GM21367 (cell line): ENCODE data around the gene LRP3.
"Not testable (repeated sequence)": the region's sequence is repeated elsewhere in the genome, so short reads cannot be mapped to it uniquely, and the experiment has no call there.

Experiments
- ATAC-seq: cut with Tn5 transposase; IDR thresholded peaks from one replicate; pipeline ENCODE4 v1.9.1; 2021; ENCODE audit not compliant: unreplicated experiment

LRP3 gene, protein sequence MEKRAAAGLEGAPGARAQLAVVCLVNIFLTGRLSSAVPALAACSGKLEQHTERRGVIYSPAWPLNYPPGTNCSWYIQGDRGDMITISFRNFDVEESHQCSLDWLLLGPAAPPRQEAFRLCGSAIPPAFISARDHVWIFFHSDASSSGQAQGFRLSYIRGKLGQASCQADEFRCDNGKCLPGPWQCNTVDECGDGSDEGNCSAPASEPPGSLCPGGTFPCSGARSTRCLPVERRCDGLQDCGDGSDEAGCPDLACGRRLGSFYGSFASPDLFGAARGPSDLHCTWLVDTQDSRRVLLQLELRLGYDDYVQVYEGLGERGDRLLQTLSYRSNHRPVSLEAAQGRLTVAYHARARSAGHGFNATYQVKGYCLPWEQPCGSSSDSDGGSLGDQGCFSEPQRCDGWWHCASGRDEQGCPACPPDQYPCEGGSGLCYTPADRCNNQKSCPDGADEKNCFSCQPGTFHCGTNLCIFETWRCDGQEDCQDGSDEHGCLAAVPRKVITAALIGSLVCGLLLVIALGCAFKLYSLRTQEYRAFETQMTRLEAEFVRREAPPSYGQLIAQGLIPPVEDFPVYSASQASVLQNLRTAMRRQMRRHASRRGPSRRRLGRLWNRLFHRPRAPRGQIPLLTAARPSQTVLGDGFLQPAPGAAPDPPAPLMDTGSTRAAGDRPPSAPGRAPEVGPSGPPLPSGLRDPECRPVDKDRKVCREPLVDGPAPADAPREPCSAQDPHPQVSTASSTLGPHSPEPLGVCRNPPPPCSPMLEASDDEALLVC

DNA sequence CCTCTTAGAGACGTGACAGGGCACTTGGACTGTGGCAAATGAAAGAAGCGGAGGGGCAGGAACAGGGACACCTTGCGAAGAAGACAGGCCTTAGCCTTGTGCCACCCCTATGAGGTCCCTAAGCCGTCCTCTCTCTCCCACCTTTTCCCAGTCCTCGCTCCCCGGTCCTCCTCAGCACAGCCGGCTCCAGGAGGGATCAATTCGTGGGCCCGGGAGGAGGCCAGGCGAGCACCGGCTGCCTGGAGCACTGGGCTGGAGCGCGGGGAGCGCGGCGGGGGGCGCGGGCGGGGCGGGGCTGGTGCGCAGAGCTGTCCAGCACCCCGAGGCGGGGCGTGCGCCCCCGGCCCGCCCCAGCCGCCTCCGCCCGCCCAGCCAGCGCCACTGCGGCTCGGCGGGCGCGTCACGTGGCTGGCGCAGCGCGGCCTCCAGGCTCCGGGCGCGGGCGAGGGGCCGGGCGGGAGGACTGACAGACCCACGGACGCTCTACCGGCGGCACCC is at the start of gene LRP3:
Gene LRP3, plus strand, starts transcription at position 466 of the 498 bp plus-strand sequence. CDS start 456 bp downstream, outside the sequence.
- ATAC-seq = no peak

DNA sequence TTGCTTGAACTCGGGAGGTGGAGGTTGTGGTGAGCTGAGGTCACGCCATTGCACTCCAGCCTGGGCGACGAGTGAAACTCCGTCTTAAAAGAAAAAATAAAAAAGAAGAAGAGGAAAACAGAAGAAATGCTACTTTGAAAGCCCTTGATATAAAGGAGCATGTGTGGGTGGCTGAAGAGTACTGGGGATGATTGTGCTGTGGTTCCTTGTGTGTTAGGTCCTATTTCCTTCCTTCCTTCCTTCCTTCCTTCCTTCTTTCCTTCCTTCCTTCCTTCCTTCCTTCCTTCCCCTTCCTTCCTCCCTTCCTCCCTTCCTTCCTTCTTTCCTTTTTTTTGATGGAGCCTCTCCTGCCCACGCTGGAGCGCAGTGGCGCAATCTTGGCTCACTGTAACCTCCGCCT is 47.9 kb upstream of the LRP3 start:
- no peak for ATAC-seq

DNA sequence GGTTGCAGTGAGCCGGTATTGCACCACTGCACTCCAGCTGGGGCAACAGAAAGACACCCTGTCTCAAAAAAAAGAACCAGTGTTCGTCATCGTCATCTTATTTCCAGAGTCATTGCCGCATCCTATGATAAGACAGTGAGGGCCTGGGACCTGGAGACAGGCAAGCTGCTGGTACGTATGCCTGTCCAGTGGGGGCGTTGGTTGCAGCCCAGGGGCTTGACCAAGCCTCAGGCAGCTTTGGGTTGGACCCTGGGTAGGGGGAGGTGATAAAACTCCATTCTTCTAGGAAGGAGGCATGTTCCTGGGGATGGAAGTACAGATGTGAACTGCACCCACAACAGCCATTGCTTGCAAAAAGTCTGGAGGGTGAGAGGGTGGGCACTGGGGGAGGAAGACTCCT is 46.6 kb upstream of the LRP3 start:
- no peak for ATAC-seq

DNA sequence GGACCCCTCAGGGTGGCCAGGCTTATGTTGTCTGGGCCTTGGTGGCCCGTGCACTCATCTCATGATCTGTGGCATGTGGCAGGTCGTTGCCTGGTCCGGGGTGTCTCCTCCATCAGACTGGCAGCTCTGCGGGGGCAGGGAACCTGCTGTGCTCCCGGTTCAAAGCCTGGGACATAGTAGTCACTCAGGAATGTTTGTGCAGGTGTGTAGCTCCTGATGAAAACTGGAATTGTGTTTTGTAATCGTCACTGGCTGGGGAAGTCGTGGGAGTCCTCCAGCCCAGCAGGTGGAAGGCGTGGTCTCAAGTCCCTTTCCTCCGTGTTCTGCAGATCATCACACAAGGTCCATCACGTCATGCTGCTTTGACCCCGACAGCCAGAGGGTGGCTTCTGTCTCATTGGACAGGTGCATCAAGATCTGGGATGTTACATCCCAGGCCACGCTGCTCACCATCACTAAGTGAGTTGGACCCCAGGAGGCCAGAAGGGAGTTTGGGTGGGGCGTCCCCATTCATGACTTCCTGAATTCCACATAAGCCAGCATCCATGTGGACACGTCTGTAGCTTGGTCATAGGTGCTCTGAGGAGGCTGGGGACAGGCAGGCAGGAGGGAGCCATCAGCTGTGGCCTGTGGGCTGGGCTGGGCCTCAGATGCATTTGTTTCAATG is 43.1 kb upstream of the LRP3 start:
- no peak for ATAC-seq

DNA sequence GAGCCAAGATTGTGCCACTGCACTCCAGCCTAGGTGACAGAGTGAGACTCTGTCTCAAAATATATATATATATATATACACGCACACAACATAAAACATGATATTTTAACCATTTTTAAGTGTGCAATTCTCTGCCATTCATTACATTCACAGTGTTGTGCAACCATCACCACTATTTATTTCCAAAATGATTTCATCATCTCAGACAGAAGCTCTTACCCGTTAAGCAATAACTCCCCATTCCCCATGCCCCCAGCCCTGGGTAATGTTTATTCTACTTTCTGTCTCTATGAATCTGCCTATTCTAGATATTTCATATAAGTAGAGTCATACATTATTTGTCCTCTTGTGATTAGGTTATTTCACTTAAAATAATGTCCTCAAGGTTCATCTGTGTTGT is 42.0 kb upstream of the LRP3 start:
- no peak for ATAC-seq

DNA sequence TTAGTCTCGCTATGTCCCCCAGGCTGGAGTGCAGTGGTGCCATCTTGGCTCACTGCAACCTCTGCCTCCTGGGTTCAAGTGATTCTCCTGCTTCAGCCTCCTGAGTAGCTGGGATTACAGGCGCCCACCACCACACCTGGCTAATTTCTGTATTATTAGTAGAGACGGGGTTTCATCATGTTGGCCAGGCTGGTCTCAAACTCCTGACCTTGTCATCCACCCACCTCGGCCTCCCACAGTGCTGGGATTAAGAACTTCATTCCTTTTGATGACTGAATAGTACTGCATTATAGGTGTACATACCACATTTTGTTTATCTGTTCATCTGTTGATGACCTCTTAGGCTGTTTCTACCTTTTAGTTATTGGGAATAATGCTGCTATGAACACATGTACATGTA is 41.5 kb upstream of the LRP3 start:
- ATAC-seq = not testable (repeated sequence)

DNA sequence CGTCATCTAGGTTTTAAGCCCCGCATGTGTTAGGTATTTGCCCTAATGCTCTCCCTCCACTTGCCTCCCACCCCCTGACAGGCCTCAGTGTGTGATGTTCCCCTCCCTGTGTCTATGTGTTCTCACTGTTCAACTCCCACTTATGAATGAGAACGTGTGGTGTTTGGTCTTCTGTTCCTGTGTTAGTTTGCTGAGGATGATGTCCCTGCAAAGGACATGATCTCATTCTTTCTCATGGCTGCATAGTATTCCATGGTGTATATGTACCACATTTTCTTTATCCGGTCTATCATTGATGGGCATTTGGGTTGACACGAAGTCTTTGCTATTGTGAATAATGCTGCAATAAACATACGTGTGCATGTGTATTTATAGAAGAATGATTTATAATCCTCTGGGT is 39.8 kb upstream of the LRP3 start:
- ATAC-seq = not testable (repeated sequence)

DNA sequence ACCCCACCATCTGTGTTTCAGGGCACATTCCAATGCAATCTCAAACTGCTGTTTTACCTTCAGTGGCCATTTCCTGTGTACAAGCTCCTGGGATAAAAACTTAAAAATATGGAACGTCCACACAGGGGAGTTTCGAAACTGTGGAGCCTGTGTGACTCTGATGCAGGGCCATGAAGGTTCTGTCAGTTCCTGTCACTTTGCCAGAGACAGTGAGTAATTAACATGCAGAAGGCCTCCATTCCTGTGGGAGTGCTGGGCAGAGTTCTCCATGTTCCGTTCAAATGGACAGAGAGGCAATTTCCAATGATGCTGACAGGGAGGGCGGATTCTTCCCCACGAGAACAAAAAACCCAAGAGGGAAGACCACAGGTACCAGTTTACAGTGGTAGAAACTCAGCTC is 37.8 kb upstream of the LRP3 start:
- ATAC-seq = no peak

DNA sequence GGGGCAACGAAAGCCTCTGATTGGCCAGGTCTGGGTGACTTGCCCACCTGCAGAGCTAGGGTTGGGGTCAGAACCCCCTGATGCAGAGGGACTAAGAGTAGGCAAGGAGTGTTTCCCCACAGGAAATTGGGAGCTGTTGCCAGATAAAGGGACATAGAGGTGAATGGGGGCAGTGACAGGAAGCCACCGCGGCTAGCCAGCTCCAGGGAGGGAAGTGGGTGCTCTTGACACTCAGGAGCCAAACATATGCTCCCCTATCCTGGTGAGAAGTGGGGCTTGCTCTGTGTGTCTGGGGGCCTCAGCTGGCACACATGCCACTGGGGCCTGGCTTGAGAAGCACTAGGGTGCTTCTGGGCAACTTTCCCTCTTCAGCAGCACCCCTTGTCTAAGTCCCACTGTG is 36.2 kb upstream of the LRP3 start:
- no peak for ATAC-seq

DNA sequence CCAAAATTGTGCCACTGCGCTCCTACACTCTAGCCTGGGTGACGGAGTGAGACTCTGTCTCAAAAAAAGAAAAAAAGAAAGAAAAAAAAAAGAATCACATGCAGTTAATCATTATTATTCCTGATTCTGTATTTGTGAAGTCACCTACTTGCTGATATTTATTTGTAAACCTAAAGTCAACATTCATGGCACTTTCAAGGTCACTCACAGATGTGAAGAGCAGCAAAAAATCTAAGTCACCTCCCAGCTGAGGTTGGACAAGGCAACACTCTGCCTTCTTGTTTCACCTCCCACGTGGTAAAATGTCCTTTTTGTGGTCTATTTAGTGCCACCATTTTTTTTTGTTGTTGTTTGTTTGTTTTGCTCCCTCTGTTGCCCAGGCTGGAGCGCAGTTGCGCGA is 35.8 kb upstream of the LRP3 start:
- ATAC-seq = no peak

DNA sequence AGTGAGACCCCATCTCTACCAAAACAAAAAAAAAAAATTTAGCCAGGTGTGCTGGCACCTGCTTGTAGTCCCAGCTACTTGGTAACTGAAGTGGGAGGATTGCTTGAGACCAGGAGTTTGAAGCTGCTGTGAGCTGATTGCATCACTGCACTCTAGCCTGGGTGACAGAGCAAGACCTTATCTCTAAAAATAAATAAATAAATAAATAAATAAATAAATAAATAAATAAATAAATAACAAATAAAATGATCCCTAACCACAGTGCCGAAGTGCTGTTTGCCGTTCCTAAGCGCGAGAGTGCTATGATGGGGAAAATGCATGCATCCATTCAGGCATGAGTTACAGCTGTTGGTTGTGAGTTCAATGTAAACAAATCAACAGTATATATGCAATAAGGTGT is 35.0 kb upstream of the LRP3 start:
- no peak for ATAC-seq

DNA sequence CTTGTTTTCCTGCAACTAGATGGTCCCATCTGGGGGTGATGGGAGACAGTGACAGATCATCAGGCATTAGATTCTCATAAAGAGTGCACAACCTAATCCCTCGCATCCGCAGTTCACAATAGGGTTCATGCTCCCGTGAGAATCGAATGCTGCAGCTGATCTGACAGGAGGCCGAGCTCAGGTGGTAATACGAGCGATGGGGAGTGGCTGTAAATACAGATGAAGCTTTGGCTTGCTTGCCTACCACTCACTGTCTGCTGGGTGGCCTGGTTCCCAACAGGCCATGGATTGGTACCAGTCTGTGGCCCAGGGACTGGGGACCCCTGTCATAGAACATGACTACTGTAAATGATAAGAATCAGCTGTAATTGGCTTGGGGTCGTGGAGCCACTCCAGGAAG is 34.2 kb upstream of the LRP3 start:
- no peak for ATAC-seq

DNA sequence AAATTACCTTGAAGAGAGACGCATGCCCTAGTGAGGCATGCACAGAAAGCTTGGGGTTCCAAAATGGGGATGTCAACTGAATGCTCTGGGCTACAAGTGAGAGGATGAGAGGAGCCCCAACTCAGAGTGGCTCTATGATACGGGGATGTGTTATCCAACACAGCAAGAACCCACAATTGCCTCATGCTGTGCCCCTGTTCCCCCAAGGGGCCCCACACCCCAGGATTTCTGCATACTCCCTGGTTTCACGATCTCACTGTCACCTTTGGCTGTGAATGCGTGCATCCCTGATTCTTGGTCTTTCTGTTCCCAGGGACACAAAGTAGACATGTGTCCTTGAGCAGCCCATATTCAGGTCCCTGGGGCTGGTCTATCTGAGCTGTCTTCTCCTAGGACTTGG is 32.9 kb upstream of the LRP3 start:
- ATAC-seq = no peak

DNA sequence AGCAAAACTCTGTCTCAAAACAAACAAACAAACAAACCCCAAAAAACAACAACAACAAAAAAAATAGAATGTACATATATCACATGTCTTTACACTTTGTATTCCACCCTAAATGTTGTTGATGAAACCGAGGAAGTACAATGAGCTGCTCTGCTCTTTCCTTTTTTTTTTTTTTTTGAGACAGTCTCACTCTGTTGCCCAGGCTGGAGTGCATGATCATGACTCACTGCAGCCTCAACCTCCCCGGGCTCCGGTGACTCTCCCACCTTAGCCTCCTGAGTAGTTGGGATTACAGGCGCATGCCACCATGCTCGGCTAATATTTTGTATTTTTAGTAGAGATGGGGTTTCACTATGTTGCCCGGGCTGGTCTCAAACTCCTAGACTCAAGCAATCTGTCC is 30.6 kb upstream of the LRP3 start:
- ATAC-seq = no peak

DNA sequence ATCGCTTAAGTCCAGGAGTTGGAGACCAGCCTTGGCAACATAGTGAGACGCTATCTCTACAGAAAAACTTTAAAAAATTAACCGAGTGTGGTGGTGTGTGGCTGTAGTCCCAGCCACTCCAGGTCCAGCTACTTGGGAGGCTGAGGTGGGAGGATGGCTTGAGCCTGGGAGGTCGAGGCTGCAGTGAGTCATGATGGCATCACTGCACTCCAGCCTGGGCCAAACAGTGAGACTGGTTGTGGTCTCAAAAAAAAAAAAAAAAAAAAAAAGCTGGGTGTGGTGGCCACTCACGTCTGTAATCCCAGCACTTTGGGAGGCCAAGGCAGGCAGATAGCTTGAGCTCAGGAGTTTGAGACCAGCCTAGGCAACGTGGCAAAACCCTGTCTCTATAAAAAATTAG is 28.1 kb upstream of the LRP3 start:
- not testable (repeated sequence) for ATAC-seq

DNA sequence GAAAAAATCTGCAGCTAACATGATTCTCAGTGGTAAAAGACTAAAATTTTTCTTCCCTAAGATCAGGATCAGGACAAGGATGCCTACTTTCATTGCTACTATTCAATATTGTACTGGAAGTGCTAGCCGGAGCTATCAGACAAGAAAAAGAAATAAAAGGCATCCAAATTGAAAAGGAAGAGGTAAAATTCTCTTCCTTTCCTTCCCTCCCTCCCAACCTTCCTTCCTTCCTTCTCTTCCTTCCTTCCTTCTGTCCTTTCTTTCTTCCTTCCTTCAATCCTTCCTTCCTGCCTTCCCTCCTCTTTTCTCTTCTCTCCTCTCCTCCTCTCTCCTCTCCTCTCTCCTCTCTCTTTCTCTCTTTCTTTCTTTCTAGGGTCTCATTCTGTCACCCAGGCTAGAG is 26.7 kb upstream of the LRP3 start:
- ATAC-seq = no peak

DNA sequence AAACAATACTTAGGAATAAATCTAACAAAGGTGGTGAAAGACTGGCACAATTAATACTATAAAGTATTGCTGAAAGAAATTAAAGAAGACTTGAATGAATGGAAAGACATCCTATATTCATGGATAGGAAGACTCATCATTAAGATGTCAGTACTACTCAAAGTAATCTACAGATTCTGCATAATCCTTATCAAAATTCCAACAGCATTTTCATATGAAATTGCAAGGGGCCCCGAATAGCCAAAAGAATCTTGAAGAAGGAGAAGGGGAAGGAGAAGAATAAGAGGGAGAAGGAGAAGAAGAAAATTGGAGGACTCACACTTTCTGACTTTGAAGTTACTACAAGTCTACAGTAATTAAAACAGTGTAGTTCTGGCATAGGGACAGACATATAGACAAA is 25.6 kb upstream of the LRP3 start:
- ATAC-seq = no peak

DNA sequence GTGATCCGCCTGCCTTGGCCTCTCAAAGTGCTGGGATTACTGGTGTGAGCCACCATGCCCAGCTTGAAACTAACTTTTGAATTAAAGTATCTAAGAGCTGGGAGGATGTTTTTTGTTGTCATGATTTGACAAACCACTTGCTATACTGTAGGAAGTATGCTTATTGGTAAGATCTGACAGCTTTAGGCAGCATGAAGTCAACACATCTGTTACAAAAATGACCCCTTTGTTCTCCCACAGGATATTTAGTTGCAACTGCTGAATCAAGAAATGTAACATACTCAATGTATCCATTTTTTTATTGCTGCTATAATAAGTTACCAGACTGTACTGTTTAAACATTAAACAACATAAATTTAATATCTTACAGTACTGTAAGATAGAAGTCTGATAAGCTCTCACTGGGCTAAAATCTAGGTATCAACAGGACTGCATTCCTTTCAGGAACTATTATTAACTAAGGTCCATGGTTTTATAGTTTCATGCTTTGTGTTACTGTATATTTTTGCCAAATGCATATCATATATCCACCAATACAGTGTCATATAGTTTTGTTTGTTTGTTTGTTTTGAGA is 22.8 kb upstream of the LRP3 start:
- ATAC-seq = no peak

DNA sequence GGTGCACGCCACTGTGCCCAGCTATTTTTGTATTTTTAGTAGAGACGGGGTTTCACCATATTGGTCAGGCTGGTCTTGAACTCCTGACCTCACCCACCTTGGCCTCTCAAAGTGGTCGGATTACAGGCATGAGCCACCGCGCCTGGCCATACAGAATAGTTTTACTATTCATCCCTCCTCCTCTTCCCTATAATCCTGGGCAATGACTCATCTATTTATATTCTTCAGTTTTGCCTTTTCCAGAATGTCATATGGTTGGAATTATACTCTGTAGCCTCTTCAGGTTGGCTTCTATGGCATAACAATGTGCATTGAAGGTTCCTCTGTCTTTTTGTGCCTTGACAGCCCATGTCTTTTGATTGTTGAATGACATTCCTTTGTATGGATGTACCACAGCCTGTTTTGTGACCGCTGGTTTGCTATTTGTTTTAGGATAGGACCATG is 22.2 kb upstream of the LRP3 start:
- no peak for ATAC-seq

DNA sequence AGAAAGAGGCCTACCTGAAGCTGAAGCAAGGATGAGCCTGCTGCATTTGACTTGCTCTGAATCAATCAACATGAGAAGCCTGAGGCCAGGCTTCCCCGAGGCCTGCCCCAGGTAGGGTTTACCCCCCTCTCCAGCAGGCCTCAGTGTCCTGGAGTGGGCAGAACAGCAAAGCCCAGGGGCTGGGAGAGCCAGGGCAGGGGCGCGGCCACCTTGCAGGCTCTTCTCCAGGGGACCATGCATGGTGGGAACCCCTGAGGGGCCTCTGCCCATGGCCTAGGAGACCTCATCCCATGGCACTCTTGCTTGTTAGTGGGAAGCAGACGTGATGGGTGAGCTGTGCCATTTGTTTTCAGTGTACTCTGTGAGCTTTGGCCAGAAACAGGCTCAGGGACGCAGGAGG is 19.9 kb upstream of the LRP3 start:
- ATAC-seq = no peak

DNA sequence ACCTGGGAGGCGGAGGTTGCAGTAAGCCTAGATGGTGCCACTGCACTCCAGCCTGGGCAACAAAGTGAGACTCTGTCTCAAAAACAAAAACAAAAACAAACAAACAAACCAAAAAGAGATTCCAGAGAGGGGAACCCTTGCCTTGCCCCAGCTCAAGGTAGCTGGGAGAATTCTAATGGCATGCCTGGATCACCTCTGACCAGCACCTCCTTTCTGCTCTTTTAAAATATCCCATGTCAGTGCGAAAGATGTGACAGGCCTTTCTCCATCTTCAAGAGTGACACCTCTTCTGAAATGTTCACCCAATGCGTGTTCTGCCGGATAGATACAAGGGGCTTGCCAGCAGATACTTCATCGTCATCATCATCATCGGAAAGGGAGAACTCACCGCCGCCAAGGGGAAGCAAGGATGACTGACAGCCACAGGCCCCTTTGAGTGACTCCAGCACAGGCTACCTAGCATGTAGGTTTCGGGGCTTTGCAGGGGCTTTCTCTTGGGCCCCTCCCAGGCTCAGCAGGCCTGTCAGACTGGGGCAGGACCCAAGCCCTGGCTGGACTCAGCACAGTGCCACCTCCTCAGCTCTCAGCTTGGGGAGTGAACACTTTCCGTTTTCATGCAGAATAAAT is 18.9 kb upstream of the LRP3 start:
- ATAC-seq = no peak
